Vagina (tissue), 2 donors: Measurements from ENCODE around the gene C2orf81.

Experiments
- POLR2A ChIP-seq, 2 donors: fragments of 450-650 bp; IDR thresholded peaks; one replicate each; pipeline ENCODE4 v1.6.1; 2017; ENCODE audit warnings: antibody characterized with exemption in 2 of 2, mild to moderate bottlenecking in 2 of 2, moderate library complexity in 2 of 2
- TF ChIP-seq, protein P1 (sequence below), 3 experiments: fragments of 450-650 bp in 2 of 3; fragments of 200-600 bp in 1 of 3; sonication (generic) in 1 of 3; IDR thresholded peaks; one replicate each; pipeline ENCODE4 v1.5.1; 2017 to 2019; ENCODE audit warnings: antibody characterized with exemption in 3 of 3, mild to moderate bottlenecking in 2 of 3, moderate library complexity in 2 of 3

DNA sequence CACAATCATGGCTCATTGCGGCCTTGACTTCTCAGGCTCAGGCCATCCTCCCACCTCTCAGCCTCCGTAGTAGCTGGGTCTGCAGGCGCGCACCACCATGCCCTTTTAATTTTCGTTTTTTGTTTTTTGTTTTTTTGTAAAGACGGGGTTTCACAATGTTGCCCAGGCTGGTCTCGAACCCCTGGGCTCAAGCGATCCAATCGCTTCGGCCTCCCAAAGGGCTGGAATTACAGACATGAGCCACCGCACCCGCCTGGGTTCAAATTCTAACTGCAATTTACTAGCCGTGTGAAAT, 29.0 kb downstream of the C2orf81 start:
- TF ChIP-seq, protein P1, sequence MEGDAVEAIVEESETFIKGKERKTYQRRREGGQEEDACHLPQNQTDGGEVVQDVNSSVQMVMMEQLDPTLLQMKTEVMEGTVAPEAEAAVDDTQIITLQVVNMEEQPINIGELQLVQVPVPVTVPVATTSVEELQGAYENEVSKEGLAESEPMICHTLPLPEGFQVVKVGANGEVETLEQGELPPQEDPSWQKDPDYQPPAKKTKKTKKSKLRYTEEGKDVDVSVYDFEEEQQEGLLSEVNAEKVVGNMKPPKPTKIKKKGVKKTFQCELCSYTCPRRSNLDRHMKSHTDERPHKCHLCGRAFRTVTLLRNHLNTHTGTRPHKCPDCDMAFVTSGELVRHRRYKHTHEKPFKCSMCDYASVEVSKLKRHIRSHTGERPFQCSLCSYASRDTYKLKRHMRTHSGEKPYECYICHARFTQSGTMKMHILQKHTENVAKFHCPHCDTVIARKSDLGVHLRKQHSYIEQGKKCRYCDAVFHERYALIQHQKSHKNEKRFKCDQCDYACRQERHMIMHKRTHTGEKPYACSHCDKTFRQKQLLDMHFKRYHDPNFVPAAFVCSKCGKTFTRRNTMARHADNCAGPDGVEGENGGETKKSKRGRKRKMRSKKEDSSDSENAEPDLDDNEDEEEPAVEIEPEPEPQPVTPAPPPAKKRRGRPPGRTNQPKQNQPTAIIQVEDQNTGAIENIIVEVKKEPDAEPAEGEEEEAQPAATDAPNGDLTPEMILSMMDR (IDR thresholded peaks at IDR 0.05) = no peak
- no peak for TF ChIP-seq POLR2A (IDR thresholded peaks at IDR 0.05)
